Kidney (tissue), 14 donors: ENCODE data around the gene HPCAL1. TPM values are rescaled to one million over a fixed set of nuclear protein-coding genes. Genes with fewer than 3 reads are reported as not detected.

Experiments
- DNase-seq, 5 donors: peaks; one replicate each; pipeline ENCODE4 v3.0.0-alpha.2; 2013 to 2020
- FAIRE-seq: peaks from 2 replicates; lab custom pipeline; 2012; peaks lifted over from hg19 to GRCh38; lab: Jason Lieb, UNC
- H3K27ac ChIP-seq, 2 donors: one replicate each; pipeline ENCODE4 v1.7.0; 2013; ENCODE audit warnings: low read depth in 2 of 2, low read length in 2 of 2, inconsistent platforms in 1 of 2
- H3K27me3 ChIP-seq: one replicate; pipeline ENCODE4 v1.7.1; 2013; ENCODE audit warnings: low read length, inconsistent platforms; ENCODE audit not compliant: control insufficient read depth, insufficient read depth
- H3K36me3 ChIP-seq, 3 donors: one replicate each; pipeline versions ENCODE4 v1.7.0 to v1.7.1; 2013; ENCODE audit warnings: low read length in 3 of 3, control low read depth in 1 of 3, inconsistent platforms in 1 of 3; ENCODE audit not compliant: insufficient read depth in 3 of 3, control insufficient read depth in 2 of 3
- H3K4me1 ChIP-seq, 3 donors: one replicate each; pipeline versions ENCODE4 v1.7.0 to v1.7.1; 2013; ENCODE audit warnings: low read length in 3 of 3, inconsistent platforms in 1 of 3, low read depth in 1 of 3; ENCODE audit not compliant: control insufficient read depth in 2 of 3, insufficient read depth in 2 of 3
- H3K4me3 ChIP-seq, 3 donors: one replicate each; pipeline versions ENCODE4 v1.7.0 to v1.8.1; 2013; ENCODE audit warnings: low read length in 3 of 3, control low read depth in 1 of 3, inconsistent platforms in 1 of 3
- H3K9ac ChIP-seq, 3 donors: one replicate each; pipeline versions ENCODE4 v1.7.0 to v1.7.1; 2013; ENCODE audit warnings: low read length in 3 of 3, control low read depth in 1 of 3, inconsistent platforms in 1 of 3
- H3K9me3 ChIP-seq, 3 donors: one replicate each; pipeline versions ENCODE4 v1.7.0 to v1.7.1; 2013; ENCODE audit warnings: low read length in 3 of 3, control low read depth in 1 of 3, inconsistent platforms in 1 of 3; ENCODE audit not compliant: control insufficient read depth in 2 of 3, insufficient read depth in 1 of 3
- CTCF ChIP-seq: IDR thresholded peaks from 3 replicates; pipeline ENCODE4 v1.5.1; 2012; ENCODE audit warnings: mild to moderate bottlenecking, moderate library complexity, borderline replicate concordance; ENCODE audit not compliant: insufficient read depth; ENCODE audit errors: extremely low read depth
- intact Hi-C: fragments of 100-400 bp; cut with DNase I; formaldehyde crosslinking; loops from one replicate; pipeline ENCODE4 v1.11.1; 2022
- polyA plus RNA-seq: library from polyadenylated mRNA; stranded (reverse); fragments of 350-450 nt; fragmentation: Illumina TruSeq; extraction: RNeasy Lipid Tissue Mini Kit (QIAGEN cat#74804); gene quantifications from one replicate; pipeline ENCODE4 v1.2.3, GENCODE V29; 2014; ENCODE audit warnings: low read depth, low replicate concordance; ENCODE audit not compliant: insufficient read depth
- total RNA-seq: library from RNA; stranded (reverse); fragmentation: NEBNext Ultra II Directional; extraction: Animal tissue kit (Norgen Biotek cat#: 25700); gene quantifications from one replicate; pipeline ENCODE4 v1.2.1, GENCODE V29; 2021
- donor health status: control.
- donor health status: control.
- donor health status: control.
- donor health status: control.
- donor health status: control.
- donor health status: DM: yes; HTN: yes; CAD: no.
- donor health status: Normal renal cell carcinoma (clear cell type).

HPCAL1 gene
- total and polyA plus RNA-seq, 2 donors from 2014 or later: 47.3 to 121 TPM

- H3K9ac ChIP-seq: peak overlapping the region in 1 of 3 donors; percentile 34
- H3K27me3 ChIP-seq: no peaks in the 10 kb centered on the region
- no peak overlapping the region for H3K27ac ChIP-seq
- no peak overlapping the region for H3K4me3 ChIP-seq
- intact Hi-C loops: no loop called here
- no peaks in the 10 kb centered on the region for H3K36me3 ChIP-seq
- DNase-seq (peak in 4 of 5 donors; percentile 82 to 84 (median 84)), FAIRE-seq (no peak)
- H3K4me1 ChIP-seq: peaks cover 0 to 45% (median 23%) of the 10 kb centered on the region in 3 donors
- no peaks in the 10 kb centered on the region for H3K9me3 ChIP-seq
- TF ChIP-seq CTCF: no peak
These were observed 79.8 kb downstream of the HPCAL1 start for GRCh38 chr2:10382354-10383061.

GRCh38 chr2:10383960-10384734 lies 81.4 kb downstream of the HPCAL1 start:
- peaks cover 0 to 44% (median 19%) of the 10 kb centered on the region in 3 donors for H3K4me1 ChIP-seq
- FAIRE-seq: no peak

GRCh38 chr2:10385501-10385900 lies 82.8 kb downstream of the HPCAL1 start:
- no peak for DNase-seq
- H3K9ac ChIP-seq: no peak overlapping the region
- H3K36me3 ChIP-seq: no peaks in the 10 kb centered on the region
- no peak for TF ChIP-seq CTCF
- no peak for FAIRE-seq
- H3K9me3 ChIP-seq: no peaks in the 10 kb centered on the region
- no peak overlapping the region for H3K27ac ChIP-seq
- no peaks in the 10 kb centered on the region for H3K27me3 ChIP-seq
- no peak overlapping the region for H3K4me3 ChIP-seq
- intact Hi-C loops: no loop called here
- H3K4me1 ChIP-seq: peaks cover 0 to 40% (median 14%) of the 10 kb centered on the region in 3 donors

More at GRCh38 chr2:10383960-10384734, 81.4 kb downstream of the HPCAL1 start:
- intact Hi-C loops: no loop called here
- DNase-seq: no peak
- Histone ChIP-seq H3K9me3 (no peaks in the 10 kb centered on the region), H3K4me3 (no peak overlapping the region), H3K27ac (no peak overlapping the region), H3K9ac (no peak overlapping the region), H3K36me3 (no peaks in the 10 kb centered on the region), H3K27me3 (no peaks in the 10 kb centered on the region)
- no peak for TF ChIP-seq CTCF
